HepG2 (cell line): ENCODE results near the gene MRPS14. TPM values are rescaled to one million over a fixed set of nuclear protein-coding genes. Genes with fewer than 3 reads are reported as not detected.
A peak's percentile ranks its signal among the peaks of the same experiment; 100 is the strongest.

Experiments
- ATAC-seq: fragments of 200-7000 bp; cut with Tn5 transposase; 3 replicates; pipeline ENCODE4 v1.9.1; 2020; ENCODE audit warnings: mild to moderate bottlenecking, moderate library complexity
- BruUV-seq: library from RNA; stranded (reverse); fragments of 400-500 nt; replicated peaks from 2 replicates; lab custom pipeline; 2021; lab: Mats Ljungman, UMichigan
- CTCF ChIA-PET: fragments of 300-600 bp; formaldehyde crosslinking; extraction: SDS; loops from one replicate; lab custom pipeline; 2021; ENCODE audit warnings: low total read pairs, inconsistent platforms, low intra/inter-chr PET ratio; lab: Yijun Ruan, JAX
- POLR2A ChIA-PET: fragments of 350-600 bp; sonication (Branson Sonifier 250); formaldehyde crosslinking; loops from one replicate; lab custom pipeline; 2020; ENCODE audit warnings: antibody characterized with exemption, inconsistent platforms; lab: Yijun Ruan, JAX
- DNase-seq: peaks from one replicate; pipeline ENCODE4 v3.0.0-alpha.2; 2015; ENCODE audit warnings: low spot score
- FAIRE-seq: peaks from 3 replicates; lab custom pipeline; 2011; peaks lifted over from hg19 to GRCh38; lab: Jason Lieb, UNC
- H2AFZ ChIP-seq: one replicate; pipeline ENCODE4 v1.6.1; 2011; ENCODE audit warnings: low read length, inconsistent platforms
- H3K27ac ChIP-seq: fragments of 300-600 bp; 3 replicates; pipeline ENCODE4 v1.8.0; 2011; ENCODE audit warnings: mixed run types, mild to moderate bottlenecking, mixed read lengths, low read length, inconsistent platforms; ENCODE audit not compliant: insufficient read depth; ENCODE audit errors: extremely low read length
- H3K27me3 ChIP-seq, 2 experiments: fragments of 200-600 bp in 1 of 2; 2 replicates in 1 of 2; 3 replicates in 1 of 2; pipeline versions ENCODE4 v1.6.0 to v1.8.0; 2011; ENCODE audit warnings: low read length in 2 of 2, mild to moderate bottlenecking in 2 of 2, moderate library complexity in 2 of 2, inconsistent platforms in 1 of 2; ENCODE audit not compliant: insufficient read depth in 2 of 2, control insufficient read depth in 1 of 2
- H3K36me3 ChIP-seq, 2 experiments: fragments of 200-600 bp in 1 of 2; replicated peaks in 1 of 2; 2 replicates in 1 of 2; 3 replicates in 1 of 2; pipeline versions ENCODE4 v1.5.1 to v1.8.0; 2011; ENCODE audit warnings: low read length in 2 of 2, inconsistent platforms in 1 of 2; ENCODE audit not compliant: insufficient read depth in 2 of 2, control insufficient read depth in 1 of 2
- H3K4me1 ChIP-seq: 2 replicates; pipeline ENCODE4 v1.5.1; 2012; ENCODE audit warnings: low read length, inconsistent platforms; ENCODE audit not compliant: insufficient read depth
- H3K4me2 ChIP-seq: 2 replicates; pipeline ENCODE4 v1.6.0; 2011; ENCODE audit warnings: low read depth, low read length, inconsistent platforms
- H3K4me3 ChIP-seq, 3 experiments: fragments of 200-600 bp in 1 of 3; sonication (generic), shearing (Covaris generic) in 1 of 3; replicated peaks in 1 of 3; 2 replicates each; pipeline ENCODE4 v1.5.1; 2011 to 2016; ENCODE audit warnings: low read length in 3 of 3, inconsistent platforms in 2 of 3, low read depth in 2 of 3, mild to moderate bottlenecking in 2 of 3, control low read depth in 1 of 3, mixed read lengths in 1 of 3; ENCODE audit not compliant: insufficient read depth in 1 of 3
- H3K79me2 ChIP-seq: one replicate; pipeline ENCODE4 v1.6.1; 2011; ENCODE audit warnings: low read length, inconsistent platforms; ENCODE audit not compliant: insufficient read depth
- H3K9ac ChIP-seq: 2 replicates; pipeline ENCODE4 v1.6.0; 2011; ENCODE audit warnings: mild to moderate bottlenecking, low read depth, low read length, inconsistent platforms; ENCODE audit not compliant: insufficient read depth
- H3K9me3 ChIP-seq: 2 replicates; pipeline ENCODE4 v1.5.1; 2012; ENCODE audit warnings: mild to moderate bottlenecking, low read length
- H4K20me1 ChIP-seq: 2 replicates; pipeline ENCODE4 v1.6.0; 2011; ENCODE audit warnings: inconsistent platforms, mild to moderate bottlenecking, low read length, moderate library complexity; ENCODE audit not compliant: insufficient read depth
- AKNA ChIP-seq: sonication (generic); formaldehyde crosslinking; IDR thresholded peaks from 2 replicates; pipeline ENCODE4 v1.4.0; 2020; ENCODE audit warnings: missing genetic modification reagents, borderline replicate concordance
- ATAD3A ChIP-seq: sonication (generic); formaldehyde crosslinking; IDR thresholded peaks from 2 replicates; pipeline ENCODE4 v1.4.0; 2020; ENCODE audit warnings: missing genetic modification reagents
- DDIT3 ChIP-seq: sonication (generic); formaldehyde crosslinking; IDR thresholded peaks from 2 replicates; pipeline ENCODE4 v1.4.0; 2020; ENCODE audit warnings: mild to moderate bottlenecking, missing genetic modification reagents
- HES4 ChIP-seq: sonication (generic); formaldehyde crosslinking; IDR thresholded peaks from 2 replicates; pipeline ENCODE4 v1.9.0; 2021; ENCODE audit warnings: mild to moderate bottlenecking, missing genetic modification reagents, borderline replicate concordance
- RARG ChIP-seq: sonication (generic); formaldehyde crosslinking; IDR thresholded peaks from 2 replicates; pipeline ENCODE4 v1.4.0; 2020; ENCODE audit warnings: low read depth, mild to moderate bottlenecking, missing genetic modification reagents
- SKIL ChIP-seq: sonication (generic); formaldehyde crosslinking; IDR thresholded peaks from 2 replicates; pipeline ENCODE4 v1.8.0; 2022; ENCODE audit warnings: missing genetic modification reagents, mild to moderate bottlenecking, moderate library complexity, borderline replicate concordance
- SNAPC2 ChIP-seq: sonication (generic); formaldehyde crosslinking; IDR thresholded peaks from 2 replicates; pipeline ENCODE4 v1.8.1; 2022; ENCODE audit warnings: mild to moderate bottlenecking, missing genetic modification reagents
- TBX3 ChIP-seq: fragments of 450-650 bp; IDR thresholded peaks from 2 replicates; pipeline ENCODE4 v1.6.1; 2017; ENCODE audit warnings: antibody characterized with exemption, mild to moderate bottlenecking, inconsistent platforms, borderline replicate concordance
- TGIF2 ChIP-seq: IDR thresholded peaks from 2 replicates; pipeline ENCODE4 v1.6.1; 2016; ENCODE audit warnings: control low read depth, missing compliant biosample characterization
- ZMYM2 ChIP-seq: sonication (generic); formaldehyde crosslinking; IDR thresholded peaks from 2 replicates; pipeline ENCODE4 v1.8.0; 2022; ENCODE audit warnings: mild to moderate bottlenecking, missing genetic modification reagents
- ZNF251 ChIP-seq: sonication (generic); formaldehyde crosslinking; IDR thresholded peaks from 2 replicates; pipeline ENCODE4 v1.9.0; 2021; ENCODE audit warnings: mild to moderate bottlenecking, missing genetic modification reagents
- ZNF3 ChIP-seq: IDR thresholded peaks from 2 replicates; pipeline ENCODE4 v1.7.0; 2017; ENCODE audit warnings: inconsistent platforms
- ZNF451 ChIP-seq: sonication (generic); formaldehyde crosslinking; IDR thresholded peaks from 2 replicates; pipeline ENCODE4 v1.5.0; 2020; ENCODE audit warnings: mild to moderate bottlenecking, missing genetic modification reagents
- ZNF775 ChIP-seq: sonication (generic); formaldehyde crosslinking; IDR thresholded peaks from 2 replicates; pipeline ENCODE4 v1.4.0; 2020; ENCODE audit warnings: missing genetic modification reagents, mild to moderate bottlenecking, moderate library complexity, borderline replicate concordance
- ZNF83 ChIP-seq: sonication (generic); formaldehyde crosslinking; IDR thresholded peaks from 2 replicates; pipeline ENCODE4 v1.4.0; 2020; ENCODE audit warnings: missing genetic modification reagents, mild to moderate bottlenecking, borderline replicate concordance
- WGBS: methylation state at CpG from one replicate; pipeline ENCODE4 v1.1.6; 2017; ENCODE audit warnings: low lambda C conversion rate; 5-methylcytosine and 5-hydroxymethylcytosine counted together
- in situ Hi-C: cut with HindIII; loops from 2 replicates; pipeline ENCODE4 v1.10.0; 2017; ENCODE audit warnings: low pct_unique_long_range_greater_than_20kb; ENCODE audit not compliant: extremely low pct_ligation_motif_present
- intact Hi-C: fragments of 100-400 bp; cut with micrococcal nuclease; formaldehyde crosslinking; loops from one replicate; pipeline ENCODE4 v1.10.0; 2022; ENCODE audit not compliant: unreplicated experiment
- polyA plus RNA-seq, 8 experiments: library from polyadenylated mRNA; depleted of rRNA in 3 of 8; stranded (reverse) in 7 of 8; unstranded in 1 of 8; fragments of >200 nt; fragmentation: Illumina TruSeq in 4 of 8; extraction: Trizol in 4 of 8; gene quantifications; 2 replicates each; pipeline versions ENCODE4 v1.2.1 to v1.2.3, GENCODE V29; 2011 to 2016; ENCODE audit warnings: low read depth in 4 of 8, missing spikeins in 1 of 8, mixed read lengths in 1 of 8; ENCODE audit not compliant: insufficient read depth in 1 of 8
- total RNA-seq, 5 experiments: library from RNA; depleted of rRNA; stranded (reverse); fragments of >200 nt; fragmentation: Illumina TruSeq; extraction: Trizol; gene quantifications; 2 replicates each; pipeline ENCODE4 v1.2.3, GENCODE V29; 2016; ENCODE audit warnings: low read depth in 1 of 5

The MRPS14 gene
- total and polyA plus RNA-seq, 2 of the 13 experiments (the other 11 are each of a cell fraction or from before 2014, with no cell fraction given) = 36.6 to 43.2 TPM

- BruUV-seq = no TSS peak
- peak within 1 kb of the TSS; percentile 98 for H3K27ac ChIP-seq
- peak within 1 kb of the TSS; percentile 56 for H2AFZ ChIP-seq
- peaks cover 0 to 6% of the 10 kb centered on the region in 2 experiments; a peak in 2 of 5 replicates for H3K36me3 ChIP-seq
- no peaks in the 10 kb centered on the region for H3K9me3 ChIP-seq
- 0% methylated on average over 9 of the region's 71 CpGs for WGBS
- H3K27me3 ChIP-seq = no peaks in the 10 kb centered on the region; a peak in 1 of 5 replicates
- ATAC-seq (peak; percentile 83), FAIRE-seq (no peak), DNase-seq (peak; percentile 29)
- peaks cover 50% of the 10 kb centered on the region for H3K79me2 ChIP-seq
- peak within 1 kb of the TSS; percentile 78 to 92 (median 79) for H3K4me3 ChIP-seq
- H3K9ac ChIP-seq = peak within 1 kb of the TSS; percentile 98
- intact Hi-C loops (loop anchor here (5.0 kb wide), 3 partner anchors 48 to 733 kb away; no protein-coding TSS in a partner anchor), in situ Hi-C loops (loop anchor here (5.0 to 25.0 kb wide), 2 partner anchors 228 to 738 kb away; no protein-coding TSS in a partner anchor)
- H3K4me1 ChIP-seq = peaks cover 62% of the 10 kb centered on the region
- CTCF ChIA-PET = interaction anchor here (2.3 kb wide), 1 partner anchor 230 kb away, joined by 26 read pairs; no protein-coding TSS in a partner anchor
- POLR2A ChIA-PET = interaction anchor here (0.6 to 3.8 kb wide), 23 partner anchors 8 to 1525 kb away, joined by 3 to 124 read pairs (median 5); partner anchors contain the start of genes COP1, MRPS14 and ZBTB37
- peak within 1 kb of the TSS; percentile 80 for H3K4me2 ChIP-seq
- H4K20me1 ChIP-seq = peaks cover 4% of the 10 kb centered on the region; the same call in 1 of the 2 replicates
- TF ChIP-seq ZNF83 (peak; percentile 73; the same call in 1 of the 2 replicates), SNAPC2 (CRISPR knock-in tag) (peak; percentile 88), ZNF451 (CRISPR knock-in tag) (peak; percentile 97), SKIL (CRISPR knock-in tag) (peak; percentile 34; the same call in 1 of the 2 replicates), HES4 (peak; percentile 78; the same call in 1 of the 2 replicates), ZMYM2 (CRISPR knock-in tag) (0 out of 2 replicates have a peak, but pooled peaks have one; percentile 17), DDIT3 (CRISPR knock-in tag) (no peak), TBX3 (no peak), TGIF2 (CRISPR knock-in tag) (peak; percentile 62), ATAD3A (no peak), AKNA (no peak; the same call in 1 of the 2 replicates), ZNF251 (CRISPR knock-in tag) (peak; percentile 97), RARG (CRISPR knock-in tag) (peak; percentile 92), ZNF3 (CRISPR knock-in tag) (no peak), ZNF775 (CRISPR knock-in tag) (peak; percentile 69; the same call in 1 of the 2 replicates)
Measured at GRCh38 chr1:174999936-175000696, 23.1 kb downstream of the MRPS14 start, which contains the start of gene CACYBP. Gene CACYBP, plus strand, starts transcription at chr1:174999947. Its CDS starts 234 bp downstream, at chr1:175000181.
